Right lobe of liver (tissue), 6 donors: ENCODE data around the gene PKD1. TPM values are rescaled to one million over a fixed set of nuclear protein-coding genes. Genes with fewer than 3 reads are reported as not detected.

Source experiments
- ATAC-seq, 4 donors: fragments of 200-7000 bp; cut with Tn5 transposase; one replicate each; pipeline ENCODE4 v1.9.1; 2020; ENCODE audit warnings: mild to moderate bottlenecking in 4 of 4, moderate library complexity in 4 of 4
- DNase-seq, 3 donors: peaks; one replicate each; pipeline ENCODE4 v3.0.0-alpha.2; 2020
- H3K27ac ChIP-seq, 3 donors: fragments of 200-600 bp; one replicate each; pipeline ENCODE4 v1.8.0; 2022
- H3K27me3 ChIP-seq, 2 donors: fragments of 200-600 bp; one replicate each; pipeline ENCODE4 v1.8.0; 2022
- H3K36me3 ChIP-seq, 4 donors: fragments of 200-600 bp; sonication (generic) in 1 of 4; one replicate each; pipeline versions ENCODE4 v1.5.1 to v1.8.0; 2017 to 2022; ENCODE audit warnings: control low read depth in 1 of 4
- H3K4me1 ChIP-seq, 4 donors: fragments of 200-600 bp; sonication (generic) in 1 of 4; one replicate each; pipeline versions ENCODE4 v1.5.1 to v1.8.0; 2017 to 2022; ENCODE audit warnings: control low read depth in 1 of 4
- H3K4me3 ChIP-seq, 3 donors: fragments of 200-600 bp; one replicate each; pipeline ENCODE4 v1.8.0; 2022
- H3K9me3 ChIP-seq, 4 donors: fragments of 200-600 bp; sonication (generic) in 1 of 4; one replicate each; pipeline versions ENCODE4 v1.5.1 to v1.8.0; 2017 to 2022; ENCODE audit warnings: control low read depth in 1 of 4
- CTCF ChIP-seq, 4 donors: fragments of 200-600 bp in 3 of 4; fragments of 450-650 bp in 1 of 4; IDR thresholded peaks; one replicate each; pipeline versions ENCODE4 v1.5.1 to v1.8.0; 2016 to 2022; ENCODE audit warnings: antibody characterized with exemption in 4 of 4, mild to moderate bottlenecking in 2 of 4
- POLR2A ChIP-seq: fragments of 450-650 bp; IDR thresholded peaks from one replicate; pipeline ENCODE4 v1.6.1; 2017; ENCODE audit warnings: antibody characterized with exemption, mild to moderate bottlenecking
- WGBS: methylation state at CpG from one replicate; pipeline ENCODE4 v1.1.6; 2018; ENCODE audit warnings: low coverage, low lambda C conversion rate; ENCODE audit not compliant: insufficient coverage; ENCODE audit errors: missing lambda C conversion rate; 5-methylcytosine and 5-hydroxymethylcytosine counted together
- intact Hi-C, 2 donors: fragments of 100-400 bp; cut with DNase I; formaldehyde crosslinking; loops; one replicate each; pipeline versions ENCODE4 v1.11.2 to v1.14.1; 2022
- total RNA-seq, 6 experiments: library from RNA; depleted of rRNA in 2 of 6; stranded (reverse); fragments of >200 nt in 2 of 6; fragmentation: NEBNext Ultra II Directional in 3 of 6; extraction: Animal tissue kit (Norgen Biotek cat#: 25700) in 3 of 6; gene quantifications; one replicate each; pipeline versions ENCODE4 v1.1.0 to v1.2.4, GENCODE V29; 2016 to 2023
- donor health status: DM: no; HTN: yes; CAD: no.
- donor health status: DM: no; HTN: no; CAD: no.
- donor health status: DM: no; HTN: no; CAD: no.
- donor health status: DM: no; HTN: yes; CAD: no.
- donor health status: DM: no; HTN: yes; CAD: no.

Gene PKD1
- total RNA-seq, 6 experiments from 2014 or later = 28.5 to 58.2 (median 42.8) TPM

- Histone ChIP-seq H3K36me3 (peaks cover 0 to 7% (median 0%) of the 10 kb centered on the region in 4 donors), H3K27me3 (no peaks in the 10 kb centered on the region), H3K27ac (peak overlapping the region in 1 of 3 donors; percentile 71), H3K4me3 (peak overlapping the region; percentile 42 to 61 (median 53)), H3K4me1 (peaks cover 0 to 63% (median 23%) of the 10 kb centered on the region in 4 donors), H3K9me3 (no peaks in the 10 kb centered on the region)
- no peak for TF ChIP-seq POLR2A
- peak in 1 of 4 donors; percentile 28 for TF ChIP-seq CTCF (IDR thresholded peaks at IDR 0.05)
- DNase-seq (peak in 2 of 3 donors; percentile 60), ATAC-seq (no peak)
- WGBS = 2% methylated on average over 7 of the region's 62 CpGs
- intact Hi-C loops = loop anchor here (5.0 kb wide), 2 partner anchors 122 to 127 kb away; partner anchors contain the start of gene NHERF2 (in 1 of the 2)
Observed at GRCh38 chr16:2148714-2149629, 13.3 kb upstream of the PKD1 start.

DNA sequence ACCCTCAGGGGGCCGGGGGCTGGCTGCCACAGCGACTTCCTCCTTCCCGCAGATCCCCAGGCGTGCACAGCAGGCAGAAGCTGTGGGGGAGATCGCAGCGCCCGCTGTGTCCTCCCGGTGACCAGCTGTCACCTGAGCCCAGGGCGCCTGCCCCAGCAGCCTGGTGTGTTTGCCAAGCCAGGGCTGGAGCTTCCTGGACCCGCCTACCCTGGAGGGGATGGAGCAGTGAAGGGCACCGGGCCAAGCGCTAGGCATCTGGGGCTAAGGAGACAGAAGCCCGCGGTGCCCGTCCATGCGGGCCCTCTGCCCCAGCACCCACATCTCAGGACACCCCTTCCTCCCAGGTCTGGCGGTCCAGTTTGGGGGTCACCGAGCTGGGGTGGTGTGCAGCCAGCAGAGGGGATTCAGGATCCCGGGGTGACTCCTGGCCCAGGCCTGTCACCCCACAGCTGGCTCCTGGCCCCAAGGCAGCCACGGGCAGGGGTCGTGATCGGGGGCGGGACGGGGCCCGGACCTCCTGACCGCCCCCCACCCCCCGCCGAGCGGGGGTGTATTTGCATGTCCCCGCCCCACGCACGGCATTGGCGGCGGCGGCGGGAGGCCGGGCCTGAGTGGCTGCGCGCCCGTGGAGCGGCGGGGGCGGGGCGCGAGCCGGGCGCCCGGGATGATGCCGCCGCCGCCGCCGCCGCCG, 12.4 kb upstream of the PKD1 start, which contains the start of gene RAB26:
Gene RAB26 (plus strand): TSS at position 645 of the 691 bp plus-strand sequence. CDS start 159 bp downstream, outside the sequence.
- peaks cover 0 to 56% (median 23%) of the 10 kb centered on the region in 4 donors for H3K4me1 ChIP-seq
- H3K9me3 ChIP-seq = no peaks in the 10 kb centered on the region
- DNase-seq = peak; percentile 94 to 98 (median 96)
- peak; percentile 78 to 85 (median 80) for ATAC-seq
- no peaks in the 10 kb centered on the region for H3K27me3 ChIP-seq
- H3K36me3 ChIP-seq = peaks cover 0 to 7% (median 0%) of the 10 kb centered on the region in 4 donors
- peak; percentile 69 for TF ChIP-seq POLR2A
- TF ChIP-seq CTCF (IDR thresholded peaks at IDR 0.05) = no peak
- intact Hi-C loops = loop anchor here (5.0 kb wide), 2 partner anchors 121 to 126 kb away; partner anchors contain the start of gene NHERF2 (in 1 of the 2)
- peak within 1 kb of the TSS; percentile 51 to 71 (median 70) for H3K27ac ChIP-seq
- H3K4me3 ChIP-seq = peak within 1 kb of the TSS; percentile 42 to 61 (median 53)
- no CpG with 5 or more reads among the region's 55 CpGs for WGBS

DNA sequence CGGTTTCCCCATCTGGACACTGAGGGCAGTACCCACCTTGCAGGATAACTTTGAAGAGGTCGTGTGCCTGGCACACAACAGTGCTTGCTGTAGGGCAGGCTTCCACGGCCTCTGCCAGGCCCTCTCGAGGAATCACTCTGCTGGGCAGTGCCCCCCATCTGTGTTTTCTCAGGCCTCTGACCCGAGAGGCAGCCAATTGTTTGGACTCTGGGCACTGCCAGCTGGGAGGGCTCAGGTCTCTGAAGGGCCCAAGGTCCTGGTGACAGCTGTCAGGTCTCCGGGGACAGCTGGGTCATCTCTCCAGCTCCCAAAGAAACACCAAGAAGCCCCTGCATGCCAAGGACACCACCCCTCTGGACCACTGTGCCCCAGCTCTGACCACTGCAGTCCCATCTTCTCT, 11.7 kb upstream of the PKD1 start:
- no peaks in the 10 kb centered on the region for H3K27me3 ChIP-seq
- DNase-seq (peak in 2 of 3 donors; percentile 68 to 77), ATAC-seq (peak in 2 of 4 donors; percentile 1 to 34)
- H3K9me3 ChIP-seq = no peaks in the 10 kb centered on the region
- H3K36me3 ChIP-seq = peaks cover 0 to 7% (median 0%) of the 10 kb centered on the region in 4 donors
- WGBS = 37% methylated on average over 5 of the region's 6 CpGs
- peaks cover 0 to 48% (median 20%) of the 10 kb centered on the region in 4 donors for H3K4me1 ChIP-seq
- intact Hi-C loops = loop anchor here (5.0 kb wide), 2 partner anchors 120 to 125 kb away; partner anchors contain the start of gene NHERF2 (in 1 of the 2)
- H3K27ac ChIP-seq = peak overlapping the region; percentile 47 to 71 (median 70)
- TF ChIP-seq POLR2A (no peak), CTCF (IDR thresholded peaks at IDR 0.05) (no peak)
- H3K4me3 ChIP-seq = peak overlapping the region in 2 of 3 donors; percentile 53 to 61

DNA sequence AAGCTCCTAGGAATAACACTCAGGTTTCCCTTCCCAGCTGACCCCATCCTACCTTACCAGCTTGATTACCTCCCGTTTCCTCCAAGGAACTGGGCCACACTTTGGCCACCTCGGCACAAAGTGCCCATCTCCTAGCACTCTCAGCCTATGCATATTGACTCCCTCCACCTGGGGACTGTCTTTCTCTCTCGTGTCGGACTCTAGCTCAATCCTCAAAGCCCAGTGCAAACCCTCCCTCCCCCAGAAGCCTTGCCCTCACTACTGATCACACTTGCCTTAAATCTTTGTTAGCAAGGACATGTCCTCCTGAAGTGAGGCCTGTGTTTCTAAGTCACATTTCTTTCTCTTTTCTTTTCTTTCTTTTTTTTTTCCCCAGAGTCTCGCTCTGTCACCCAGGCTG, 10.1 kb upstream of the PKD1 start:
- Histone ChIP-seq H3K27me3 (no peaks in the 10 kb centered on the region), H3K36me3 (no peaks in the 10 kb centered on the region), H3K27ac (no peak overlapping the region), H3K4me3 (no peak overlapping the region), H3K4me1 (peaks cover 0 to 33% (median 12%) of the 10 kb centered on the region in 4 donors), H3K9me3 (no peaks in the 10 kb centered on the region)
- ATAC-seq (no peak), DNase-seq (no peak)
- TF ChIP-seq POLR2A (no peak), CTCF (IDR thresholded peaks at IDR 0.05) (no peak)
- 100% methylated on average over 3 of the region's 5 CpGs for WGBS
- intact Hi-C loops = loop anchor here (5.0 kb wide), 2 partner anchors 119 to 124 kb away; partner anchors contain the start of gene NHERF2 (in 1 of the 2)
